Breast epithelium (tissue), 3 donors: Measurements from ENCODE around the gene GDPD5.

Source experiments
- CTCF ChIP-seq, 3 donors: fragments of 450-650 bp; IDR thresholded peaks; one replicate each; pipeline ENCODE4 v1.5.1; 2016 to 2017; ENCODE audit warnings: antibody characterized with exemption in 3 of 3, mild to moderate bottlenecking in 3 of 3, moderate library complexity in 3 of 3
- POLR2A ChIP-seq: fragments of 450-650 bp; IDR thresholded peaks from one replicate; pipeline ENCODE4 v1.6.1; 2016; ENCODE audit warnings: antibody characterized with exemption, mild to moderate bottlenecking, moderate library complexity

DNA sequence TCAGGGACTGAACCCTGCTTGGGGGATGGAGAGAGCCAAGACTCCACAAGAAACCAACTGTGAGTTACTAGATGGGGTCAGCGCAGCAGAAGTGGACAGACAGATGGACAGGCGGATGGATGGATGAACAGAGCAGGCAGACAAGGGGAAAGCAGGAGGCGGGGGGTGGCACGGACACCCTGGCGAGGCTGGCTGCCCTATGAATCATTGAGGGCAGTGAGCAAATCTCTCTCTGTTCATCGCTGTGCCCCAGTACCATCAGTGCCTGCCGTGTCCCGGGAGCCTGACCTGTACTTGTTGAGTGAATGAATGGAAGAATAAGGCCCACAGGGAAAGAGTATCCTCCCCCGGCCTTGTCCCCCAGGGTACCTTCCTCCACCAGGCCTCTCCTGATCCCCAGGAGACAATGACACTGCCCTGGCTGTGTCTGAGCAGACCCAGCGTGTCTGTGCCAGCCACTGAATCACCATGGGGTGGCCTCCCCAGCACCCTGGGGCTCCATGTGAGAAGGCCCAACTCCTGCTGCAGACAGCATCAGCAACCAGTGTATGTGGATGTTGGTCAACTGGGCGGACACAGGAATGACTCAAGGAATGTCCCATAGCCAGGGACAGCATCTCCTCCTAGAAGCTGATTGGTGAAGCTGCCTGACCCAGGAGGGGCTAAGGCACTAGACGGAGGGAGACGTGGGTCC, 87.6 kb downstream of the GDPD5 start:
- TF ChIP-seq POLR2A (no peak), CTCF (IDR thresholded peaks at IDR 0.05) (no peak)
